Measurements from ENCODE around the gene TULP4.
A peak's percentile ranks its signal among the peaks of the same experiment; 100 is the strongest.
"Not testable (repeated sequence)": the region's sequence is repeated elsewhere in the genome, so short reads cannot be mapped to it uniquely, and the experiment has no call there.

TULP4 gene

GRCh38 chr6:158507174-158507573 is 194.9 kb downstream of the TULP4 start:
- DNase-seq: no peak

- DNase-seq: no peak
Observed at GRCh38 chr6:158508450-158508849, 196.2 kb downstream of the TULP4 start.

- DNase-seq: no peak
Observed at GRCh38 chr6:158509465-158509864, 197.2 kb downstream of the TULP4 start.

- no peak for DNase-seq
Observed at GRCh38 chr6:158512809-158513208, 200.5 kb downstream of the TULP4 start.

GRCh38 chr6:158514176-158514575 is 201.9 kb downstream of the TULP4 start:
- no peak for DNase-seq

GRCh38 chr6:158514991-158515390 is 202.7 kb downstream of the TULP4 start:
- DNase-seq: no peak

GRCh38 chr6:158516098-158516497 is 203.8 kb downstream of the TULP4 start:
- DNase-seq: no peak

- no peak for DNase-seq
Observed at GRCh38 chr6:158517038-158517437, 204.8 kb downstream of the TULP4 start.

- DNase-seq: no peak
Observed at GRCh38 chr6:158517581-158517980, 205.3 kb downstream of the TULP4 start.

- peak; percentile 82 to 87 for DNase-seq
Observed at GRCh38 chr6:158518191-158519127, 206.2 kb downstream of the TULP4 start.

GRCh38 chr6:158519300-158519699 is 207.0 kb downstream of the TULP4 start:
- no peak for DNase-seq

GRCh38 chr6:158519761-158520160 is 207.5 kb downstream of the TULP4 start:
- no peak for DNase-seq

GRCh38 chr6:158520975-158521374 is 208.7 kb downstream of the TULP4 start:
- not testable (repeated sequence) for DNase-seq

- no peak for DNase-seq
Observed at GRCh38 chr6:158521759-158522158, 209.5 kb downstream of the TULP4 start.

- no peak for DNase-seq
Observed at GRCh38 chr6:158522616-158523015, 210.4 kb downstream of the TULP4 start.

GRCh38 chr6:158524311-158524710 is 212.0 kb downstream of the TULP4 start:
- DNase-seq: no peak

- not testable (repeated sequence) for DNase-seq
Observed at GRCh38 chr6:158527858-158528257, 215.6 kb downstream of the TULP4 start.

- no peak for DNase-seq
Observed at GRCh38 chr6:158528826-158529225, 216.6 kb downstream of the TULP4 start.

GRCh38 chr6:158529629-158530028 is 217.4 kb downstream of the TULP4 start:
- DNase-seq: no peak

- DNase-seq: no peak
Observed at GRCh38 chr6:158531566-158531965, 219.3 kb downstream of the TULP4 start.

- no peak for DNase-seq
Observed at GRCh38 chr6:158531970-158532369, 219.7 kb downstream of the TULP4 start.

- peak; percentile 56 to 83 for DNase-seq
Observed at GRCh38 chr6:158536084-158536890, 224.0 kb downstream of the TULP4 start.

- peak; percentile 68 to 70 for DNase-seq
Observed at GRCh38 chr6:158536891-158537798, 224.9 kb downstream of the TULP4 start.

Measured in NCI-H524 (cell line).